Astrocyte (in vitro differentiated cells and primary cell): ENCODE data around the gene RBCK1.

Experiments used
- EZH2 ChIP-seq: IDR thresholded peaks from 2 replicates; pipeline ENCODE4 v1.6.1; 2012; ENCODE audit warnings: mild to moderate bottlenecking, low read length, inconsistent platforms; ENCODE audit not compliant: insufficient read depth
- TF ChIP-seq, protein P1 (sequence below): IDR thresholded peaks from 2 replicates; pipeline ENCODE4 v1.5.1; 2011; ENCODE audit warnings: low read depth, mild to moderate bottlenecking, inconsistent platforms, low read length, moderate library complexity; ENCODE audit not compliant: insufficient read depth

DNA sequence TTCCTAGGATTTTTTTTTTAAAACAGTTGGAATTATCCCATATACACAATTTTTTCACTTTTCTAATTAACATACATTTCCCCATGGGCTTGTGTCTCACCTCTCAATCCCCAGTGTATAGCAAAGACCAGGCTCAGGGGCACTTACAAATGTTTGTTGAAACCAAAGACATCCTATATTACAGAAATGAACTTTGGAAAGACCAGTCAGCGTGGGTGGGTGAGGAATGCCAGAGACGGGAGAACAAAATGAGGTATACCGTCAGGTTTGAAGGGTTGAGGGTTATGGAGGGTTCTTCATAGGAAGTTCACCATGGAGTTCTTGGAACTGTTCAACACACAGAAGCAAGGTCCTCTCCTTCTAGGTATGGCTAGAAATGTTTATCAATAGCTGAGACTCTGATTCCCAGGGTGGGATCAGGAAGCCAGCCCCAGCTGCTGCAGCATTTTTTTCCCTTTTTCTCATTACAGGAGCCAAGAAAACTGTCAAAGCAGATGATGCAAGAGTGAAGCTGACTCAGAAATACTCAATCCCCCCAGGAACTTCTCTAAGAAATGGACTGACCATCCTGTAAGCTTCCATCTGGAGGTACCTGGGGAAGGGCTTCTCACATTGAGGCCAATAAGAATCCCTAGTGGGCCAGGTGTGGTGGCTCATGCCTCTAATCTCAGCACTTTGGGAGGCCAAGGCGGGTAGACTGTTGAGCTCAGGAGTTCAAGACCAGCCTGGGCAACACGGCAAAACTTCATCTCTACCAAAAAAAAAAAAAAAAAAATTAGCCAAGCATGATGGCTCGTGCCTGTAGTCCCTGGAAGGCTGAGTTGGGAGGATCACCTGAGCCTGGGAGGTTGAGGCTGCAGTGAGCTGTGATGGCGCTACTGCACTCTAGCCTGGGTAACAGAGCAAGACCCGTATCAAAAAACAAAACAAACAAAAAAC lies 70.2 kb downstream of the RBCK1 start:
- TF ChIP-seq, protein P1, sequence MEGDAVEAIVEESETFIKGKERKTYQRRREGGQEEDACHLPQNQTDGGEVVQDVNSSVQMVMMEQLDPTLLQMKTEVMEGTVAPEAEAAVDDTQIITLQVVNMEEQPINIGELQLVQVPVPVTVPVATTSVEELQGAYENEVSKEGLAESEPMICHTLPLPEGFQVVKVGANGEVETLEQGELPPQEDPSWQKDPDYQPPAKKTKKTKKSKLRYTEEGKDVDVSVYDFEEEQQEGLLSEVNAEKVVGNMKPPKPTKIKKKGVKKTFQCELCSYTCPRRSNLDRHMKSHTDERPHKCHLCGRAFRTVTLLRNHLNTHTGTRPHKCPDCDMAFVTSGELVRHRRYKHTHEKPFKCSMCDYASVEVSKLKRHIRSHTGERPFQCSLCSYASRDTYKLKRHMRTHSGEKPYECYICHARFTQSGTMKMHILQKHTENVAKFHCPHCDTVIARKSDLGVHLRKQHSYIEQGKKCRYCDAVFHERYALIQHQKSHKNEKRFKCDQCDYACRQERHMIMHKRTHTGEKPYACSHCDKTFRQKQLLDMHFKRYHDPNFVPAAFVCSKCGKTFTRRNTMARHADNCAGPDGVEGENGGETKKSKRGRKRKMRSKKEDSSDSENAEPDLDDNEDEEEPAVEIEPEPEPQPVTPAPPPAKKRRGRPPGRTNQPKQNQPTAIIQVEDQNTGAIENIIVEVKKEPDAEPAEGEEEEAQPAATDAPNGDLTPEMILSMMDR: no peak
- TF ChIP-seq EZH2: no peak
